GM06990 (cell line): ENCODE data around the gene SGMS2.

Experiments used
- DNase-seq: peaks from one replicate; pipeline ENCODE4 v3.0.0-alpha.2; 2011; ENCODE audit not compliant: insufficient read length; ENCODE audit errors: extremely low read depth
- H3K27me3 ChIP-seq: replicated peaks from 2 replicates; pipeline ENCODE4 v1.6.0; 2011; ENCODE audit warnings: low read length; ENCODE audit not compliant: control insufficient read depth, insufficient read depth
- H3K36me3 ChIP-seq: 2 replicates; pipeline ENCODE4 v1.5.1; 2011; ENCODE audit warnings: low read length; ENCODE audit not compliant: control insufficient read depth, insufficient read depth
- H3K4me3 ChIP-seq: replicated peaks from 2 replicates; pipeline ENCODE4 v1.5.1; 2011; ENCODE audit warnings: low read depth, mild to moderate bottlenecking, control low read depth, low read length
- CTCF ChIP-seq: IDR thresholded peaks from 2 replicates; pipeline ENCODE4 v1.5.1; 2011; ENCODE audit warnings: low read length, control low read depth, mild to moderate bottlenecking, inconsistent platforms; ENCODE audit not compliant: insufficient read depth, poor library complexity, severe bottlenecking

SGMS2 gene

GRCh38 chr4:107806196-107806595 lies 18.5 kb upstream of the SGMS2 start:
- Histone ChIP-seq H3K4me3 (no peak overlapping the region), H3K36me3 (no peaks in the 10 kb centered on the region), H3K27me3 (no peaks in the 10 kb centered on the region)
- no peak for TF ChIP-seq CTCF
- no peak for DNase-seq

- no peak for DNase-seq
- TF ChIP-seq CTCF = no peak
- H3K36me3 ChIP-seq = no peaks in the 10 kb centered on the region
- no peaks in the 10 kb centered on the region for H3K27me3 ChIP-seq
- H3K4me3 ChIP-seq = no peak overlapping the region
Observed at GRCh38 chr4:107808572-107808971, 16.2 kb upstream of the SGMS2 start.

GRCh38 chr4:107809210-107809609 lies 15.5 kb upstream of the SGMS2 start:
- no peak for TF ChIP-seq CTCF
- Histone ChIP-seq H3K27me3 (no peaks in the 10 kb centered on the region), H3K36me3 (no peaks in the 10 kb centered on the region), H3K4me3 (no peak overlapping the region)
- no peak for DNase-seq

- H3K27me3 ChIP-seq = no peaks in the 10 kb centered on the region
- no peak for DNase-seq
- TF ChIP-seq CTCF = no peak
- no peak overlapping the region for H3K4me3 ChIP-seq
- no peaks in the 10 kb centered on the region for H3K36me3 ChIP-seq
Observed at GRCh38 chr4:107814758-107815157, 10.0 kb upstream of the SGMS2 start.

GRCh38 chr4:107815158-107815557 lies 9.6 kb upstream of the SGMS2 start:
- Histone ChIP-seq H3K27me3 (no peaks in the 10 kb centered on the region), H3K36me3 (no peaks in the 10 kb centered on the region), H3K4me3 (no peak overlapping the region)
- DNase-seq = no peak
- no peak for TF ChIP-seq CTCF

- H3K4me3 ChIP-seq = no peak overlapping the region
- no peaks in the 10 kb centered on the region for H3K27me3 ChIP-seq
- H3K36me3 ChIP-seq = no peaks in the 10 kb centered on the region
- no peak for DNase-seq
- no peak for TF ChIP-seq CTCF
Observed at GRCh38 chr4:107818301-107818910, 6.3 kb upstream of the SGMS2 start.
